Trophoblast cell (in vitro differentiated cells and primary cell): Measurements from ENCODE around the gene ITPK1.

Experiments used
- DNase-seq, 2 donors: peaks; one replicate each; pipeline ENCODE4 v3.0.0-alpha.2; 2016
- H2AFZ ChIP-seq: 2 replicates; pipeline ENCODE4 v1.6.1; 2013; ENCODE audit warnings: low read length, moderate library complexity, mild to moderate bottlenecking; ENCODE audit not compliant: insufficient read depth, poor library complexity
- H2AK5ac ChIP-seq: 2 replicates; pipeline ENCODE4 v1.6.1; 2013; ENCODE audit warnings: mild to moderate bottlenecking, low read length
- H2BK120ac ChIP-seq: 2 replicates; pipeline ENCODE4 v1.6.1; 2013; ENCODE audit warnings: low read length, mild to moderate bottlenecking, moderate library complexity; ENCODE audit not compliant: insufficient read depth, poor library complexity
- H2BK12ac ChIP-seq: 2 replicates; pipeline ENCODE4 v1.6.1; 2013; ENCODE audit warnings: mild to moderate bottlenecking, low read length, moderate library complexity
- H2BK5ac ChIP-seq: 2 replicates; pipeline ENCODE4 v1.6.1; 2013; ENCODE audit warnings: low read length, low read depth, moderate library complexity, mild to moderate bottlenecking; ENCODE audit not compliant: poor library complexity
- H3K14ac ChIP-seq: 2 replicates; pipeline ENCODE4 v1.6.1; 2013; ENCODE audit warnings: mild to moderate bottlenecking, low read length
- H3K18ac ChIP-seq: 2 replicates; pipeline ENCODE4 v1.6.1; 2013; ENCODE audit warnings: mild to moderate bottlenecking, low read length
- H3K23ac ChIP-seq: 2 replicates; pipeline ENCODE4 v1.6.1; 2013; ENCODE audit warnings: low read length
- H3K27ac ChIP-seq: 2 replicates; pipeline ENCODE4 v1.5.1; 2013; ENCODE audit warnings: low read depth, mild to moderate bottlenecking, inconsistent platforms, low read length, moderate library complexity
- H3K27me3 ChIP-seq: 2 replicates; pipeline ENCODE4 v1.6.1; 2013; ENCODE audit warnings: inconsistent platforms, mild to moderate bottlenecking, low read length, moderate library complexity; ENCODE audit not compliant: insufficient read depth
- H3K36me3 ChIP-seq, 2 experiments: 1 replicate in 1 of 2; 2 replicates in 1 of 2; pipeline ENCODE4 v1.6.1; 2013; ENCODE audit warnings: low read length in 2 of 2, mild to moderate bottlenecking in 2 of 2, moderate library complexity in 1 of 2; ENCODE audit not compliant: insufficient read depth in 2 of 2, control insufficient read depth in 1 of 2
- H3K4ac ChIP-seq: 2 replicates; pipeline ENCODE4 v1.6.1; 2013; ENCODE audit warnings: low read depth, mild to moderate bottlenecking, low read length, moderate library complexity
- H3K4me1 ChIP-seq, 2 experiments: 1 replicate in 1 of 2; 2 replicates in 1 of 2; pipeline ENCODE4 v1.6.1; 2013; ENCODE audit warnings: low read length in 2 of 2, mild to moderate bottlenecking in 2 of 2, moderate library complexity in 1 of 2; ENCODE audit not compliant: insufficient read depth in 2 of 2, control insufficient read depth in 1 of 2
- H3K4me2 ChIP-seq: 2 replicates; pipeline ENCODE4 v1.6.1; 2013; ENCODE audit warnings: inconsistent platforms, mild to moderate bottlenecking, low read length, moderate library complexity
- H3K4me3 ChIP-seq: 2 replicates; pipeline ENCODE4 v1.5.1; 2013; ENCODE audit warnings: mild to moderate bottlenecking, low read depth, low read length, inconsistent platforms
- H3K79me1 ChIP-seq: one replicate; pipeline ENCODE4 v1.6.1; 2013; ENCODE audit warnings: low read length
- H3K79me2 ChIP-seq: 2 replicates; pipeline ENCODE4 v1.6.1; 2013; ENCODE audit warnings: low read length, mild to moderate bottlenecking; ENCODE audit not compliant: control insufficient read depth, insufficient read depth, poor library complexity
- H3K9ac ChIP-seq: 2 replicates; pipeline ENCODE4 v1.6.1; 2013; ENCODE audit warnings: mild to moderate bottlenecking, low read length
- H3K9me3 ChIP-seq: 2 replicates; pipeline ENCODE4 v1.6.1; 2013; ENCODE audit warnings: low read depth, mild to moderate bottlenecking, control low read depth, inconsistent platforms, low read length; ENCODE audit not compliant: insufficient read depth
- H4K12ac ChIP-seq: 2 replicates; pipeline ENCODE4 v1.6.1; 2013; ENCODE audit warnings: low read depth, mild to moderate bottlenecking, low read length, moderate library complexity
- H4K8ac ChIP-seq: 2 replicates; pipeline ENCODE4 v1.6.1; 2013; ENCODE audit warnings: low read depth, mild to moderate bottlenecking, low read length, moderate library complexity
- H4K91ac ChIP-seq: one replicate; pipeline ENCODE4 v1.6.1; 2013; ENCODE audit warnings: low read depth, mild to moderate bottlenecking, low read length, moderate library complexity
- WGBS: extraction: QIAGEN DNeasy Blood & Tissue Kit; methylation state at CpG from one replicate; pipeline ENCODE4 v1.1.7; 2013; ENCODE audit warnings: missing lambda C conversion rate; ENCODE audit not compliant: insufficient read length, insufficient coverage; ENCODE audit errors: extremely low coverage; 5-methylcytosine and 5-hydroxymethylcytosine counted together

The ITPK1 gene

DNA sequence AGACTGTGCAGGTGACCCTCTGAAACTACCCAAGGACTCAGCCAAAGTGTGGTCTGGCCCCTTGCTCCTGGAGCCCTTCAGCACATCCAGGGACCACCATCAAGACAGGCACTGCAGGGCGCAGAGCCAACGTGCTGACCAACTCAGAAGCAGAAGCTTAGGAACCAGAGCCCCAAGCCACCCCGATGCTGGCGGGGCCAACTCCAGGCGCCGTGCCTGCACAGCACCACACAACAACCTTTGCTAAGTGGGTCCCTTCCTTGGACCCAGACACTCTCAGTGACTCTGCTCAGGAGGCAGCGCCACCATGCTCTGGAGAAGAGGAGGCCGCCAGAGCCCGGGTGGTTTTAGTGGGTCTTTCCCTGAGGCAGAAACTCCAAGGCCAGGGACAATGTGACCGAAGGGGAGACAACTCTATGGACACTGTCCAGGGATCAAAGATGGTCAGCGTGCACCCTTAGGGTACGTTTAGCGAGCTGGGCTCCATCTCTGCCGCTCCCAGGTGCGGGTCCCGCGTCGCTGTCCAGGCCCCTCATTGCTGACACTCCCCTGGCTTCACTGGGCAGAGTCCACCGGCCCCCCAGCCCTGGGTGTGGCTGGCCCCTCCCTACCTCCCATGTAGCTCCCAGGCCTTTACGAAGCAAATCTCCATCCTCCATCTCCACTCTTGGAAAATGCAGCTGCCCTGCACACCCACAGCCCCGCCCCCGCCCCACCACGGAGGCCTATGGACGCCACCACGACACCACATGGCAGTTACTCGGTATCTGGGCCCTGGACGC lies 176.6 kb downstream of the ITPK1 start:
- no peak overlapping the region for H2AFZ ChIP-seq
- H3K23ac ChIP-seq = no peak overlapping the region
- no peaks in the 10 kb centered on the region for H3K79me2 ChIP-seq
- H3K4me2 ChIP-seq = no peak overlapping the region
- no peak for DNase-seq
- H3K4me1 ChIP-seq = no peaks in the 10 kb centered on the region
- no peak overlapping the region for H3K4ac ChIP-seq
- H3K18ac ChIP-seq = no peak overlapping the region
- no peak overlapping the region for H3K27ac ChIP-seq
- H3K14ac ChIP-seq = no peak overlapping the region
- H2BK120ac ChIP-seq = no peak overlapping the region
- H3K79me1 ChIP-seq = no peaks in the 10 kb centered on the region
- H2AK5ac ChIP-seq = no peak overlapping the region
- no peaks in the 10 kb centered on the region for H3K9me3 ChIP-seq
- H2BK5ac ChIP-seq = no peak overlapping the region
- no peak overlapping the region for H2BK12ac ChIP-seq
- no CpG with 5 or more reads among the region's 27 CpGs for WGBS
- no peak overlapping the region for H4K12ac ChIP-seq
- H4K91ac ChIP-seq = no peak overlapping the region
- H3K4me3 ChIP-seq = no peak overlapping the region
- no peaks in the 10 kb centered on the region for H3K27me3 ChIP-seq
- no peak overlapping the region for H3K9ac ChIP-seq
- no peaks in the 10 kb centered on the region for H3K36me3 ChIP-seq
- H4K8ac ChIP-seq = no peak overlapping the region

DNA sequence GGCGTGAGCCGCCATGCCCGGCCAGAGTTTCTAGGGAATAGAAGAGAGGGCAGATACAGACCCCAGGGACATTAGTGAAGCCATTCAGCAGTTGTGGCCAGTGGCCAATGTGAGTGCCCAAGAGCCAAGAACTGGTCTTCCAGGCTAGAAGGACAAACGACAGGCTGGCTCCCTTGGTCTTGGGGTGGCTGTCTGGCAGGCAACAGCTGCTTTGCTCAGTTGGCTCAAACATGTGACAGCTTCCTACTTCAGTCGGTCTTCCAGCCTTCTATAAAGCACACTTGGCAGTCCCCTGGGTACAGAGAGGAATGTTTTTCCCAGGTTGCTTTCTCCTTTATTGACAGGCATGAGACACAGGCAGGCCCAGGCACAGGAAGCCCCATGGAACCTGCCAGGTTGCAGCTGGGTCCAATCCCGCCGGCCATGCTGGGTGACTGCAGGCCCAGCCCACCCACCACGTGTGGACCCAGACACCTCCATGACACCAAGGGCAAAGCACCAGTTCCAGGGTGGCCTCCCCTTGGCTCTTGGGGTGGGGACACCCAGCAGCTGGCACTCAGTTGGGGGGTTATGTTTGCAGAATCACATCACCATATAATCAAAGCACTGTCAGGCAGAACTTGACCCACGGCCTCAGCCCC lies 177.4 kb downstream of the ITPK1 start:
- Histone ChIP-seq H3K18ac (no peak overlapping the region), H3K4me1 (no peaks in the 10 kb centered on the region), H3K79me1 (no peaks in the 10 kb centered on the region), H4K8ac (no peak overlapping the region), H2AFZ (no peak overlapping the region), H3K4ac (no peak overlapping the region), H3K4me3 (no peak overlapping the region), H3K4me2 (no peak overlapping the region), H3K23ac (no peak overlapping the region), H3K27me3 (no peaks in the 10 kb centered on the region), H3K9ac (no peak overlapping the region), H3K27ac (no peak overlapping the region), H4K12ac (no peak overlapping the region), H4K91ac (no peak overlapping the region), H2BK120ac (no peak overlapping the region), H2AK5ac (no peak overlapping the region), H3K79me2 (no peaks in the 10 kb centered on the region), H3K36me3 (no peaks in the 10 kb centered on the region), H2BK5ac (no peak overlapping the region), H2BK12ac (no peak overlapping the region), H3K9me3 (no peaks in the 10 kb centered on the region), H3K14ac (no peak overlapping the region)
- no peak for DNase-seq
- WGBS = no CpG with 5 or more reads among the region's 9 CpGs

DNA sequence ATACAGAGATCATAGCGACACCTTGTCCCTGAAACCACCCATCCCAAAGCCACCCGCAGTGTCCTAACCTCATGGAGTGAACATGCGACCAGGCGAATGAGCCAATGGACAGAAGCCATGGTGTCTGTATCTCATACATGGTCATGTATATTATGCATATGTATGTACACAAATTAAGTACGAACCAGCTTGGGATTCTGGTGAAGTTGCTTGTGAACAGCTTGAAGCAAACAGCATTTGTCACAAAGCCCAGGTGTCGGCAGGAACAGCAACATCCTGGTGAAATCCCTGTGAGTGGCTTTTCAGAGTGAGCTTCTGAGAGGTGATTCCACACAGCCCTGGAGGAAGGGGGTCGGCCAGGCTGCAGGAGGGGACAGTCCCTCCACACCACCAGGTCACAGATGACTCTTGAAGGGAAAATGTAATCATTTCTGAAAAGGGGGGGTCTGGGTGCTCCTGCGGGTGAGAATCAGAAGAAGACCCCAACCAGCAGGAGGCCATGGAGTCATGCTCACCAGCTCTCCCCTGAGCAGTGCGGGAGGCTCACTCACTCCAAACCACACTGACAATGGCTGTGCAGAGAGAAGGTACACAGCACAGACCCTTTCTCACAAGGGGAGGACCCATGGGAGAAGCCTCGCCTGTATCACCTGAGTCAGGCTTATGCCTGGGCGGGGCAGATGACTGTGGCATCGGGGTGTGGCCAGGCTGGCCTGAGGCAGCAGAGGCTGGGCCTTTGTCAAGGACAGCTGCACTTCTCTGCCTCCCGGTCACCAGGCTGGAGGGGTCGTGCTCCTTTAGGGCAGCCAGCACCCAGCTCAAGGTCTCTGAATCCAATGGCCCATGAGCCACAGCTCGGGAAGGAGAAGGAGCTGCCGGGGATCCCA lies 178.4 kb downstream of the ITPK1 start:
- no CpG with 5 or more reads among the region's 16 CpGs for WGBS
- Histone ChIP-seq H3K79me2 (no peaks in the 10 kb centered on the region), H3K27me3 (no peaks in the 10 kb centered on the region), H4K8ac (no peak overlapping the region), H3K4ac (no peak overlapping the region), H3K79me1 (no peaks in the 10 kb centered on the region), H2BK12ac (no peak overlapping the region), H3K4me2 (no peak overlapping the region), H3K9me3 (no peaks in the 10 kb centered on the region), H3K27ac (no peak overlapping the region), H3K9ac (no peak overlapping the region), H3K4me1 (no peaks in the 10 kb centered on the region), H2BK120ac (no peak overlapping the region), H3K23ac (no peak overlapping the region), H4K91ac (no peak overlapping the region), H2AK5ac (no peak overlapping the region), H3K14ac (no peak overlapping the region), H4K12ac (no peak overlapping the region), H3K18ac (no peak overlapping the region), H3K4me3 (no peak overlapping the region), H3K36me3 (no peaks in the 10 kb centered on the region), H2AFZ (no peak overlapping the region), H2BK5ac (no peak overlapping the region)
- no peak for DNase-seq

DNA sequence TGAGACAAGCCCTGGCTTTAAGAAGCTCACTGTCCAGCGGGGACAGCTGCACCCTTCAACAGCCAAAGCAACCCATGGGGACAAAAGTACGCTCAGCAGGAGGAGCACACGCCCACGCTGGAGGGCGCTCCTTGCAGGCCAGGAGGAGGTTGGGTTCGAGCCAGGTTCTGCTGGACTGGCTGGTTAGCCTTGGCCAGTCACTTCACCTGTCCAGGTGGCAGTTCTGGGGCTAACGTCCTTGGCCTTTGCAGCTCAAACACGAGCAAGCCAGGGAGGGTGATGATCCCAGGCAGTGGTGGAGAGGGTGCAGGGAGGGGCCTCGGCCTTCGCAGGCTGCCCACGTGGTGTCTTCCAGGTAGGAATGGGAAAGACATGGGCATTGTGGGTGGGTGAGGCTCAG lies 179.6 kb downstream of the ITPK1 start:
- H2BK5ac ChIP-seq = no peak overlapping the region
- H3K9me3 ChIP-seq = no peaks in the 10 kb centered on the region
- no peak overlapping the region for H3K27ac ChIP-seq
- H4K91ac ChIP-seq = no peak overlapping the region
- H3K36me3 ChIP-seq = no peaks in the 10 kb centered on the region
- no peak overlapping the region for H3K18ac ChIP-seq
- H3K4me2 ChIP-seq = no peak overlapping the region
- no peaks in the 10 kb centered on the region for H3K79me2 ChIP-seq
- no peak overlapping the region for H3K4me3 ChIP-seq
- H2AK5ac ChIP-seq = no peak overlapping the region
- H3K14ac ChIP-seq = no peak overlapping the region
- no peak overlapping the region for H2AFZ ChIP-seq
- no peak overlapping the region for H2BK120ac ChIP-seq
- H3K27me3 ChIP-seq = no peaks in the 10 kb centered on the region
- H3K4ac ChIP-seq = no peak overlapping the region
- H3K4me1 ChIP-seq = no peaks in the 10 kb centered on the region
- H3K9ac ChIP-seq = no peak overlapping the region
- H3K23ac ChIP-seq = no peak overlapping the region
- H3K79me1 ChIP-seq = no peaks in the 10 kb centered on the region
- H4K8ac ChIP-seq = no peak overlapping the region
- H2BK12ac ChIP-seq = no peak overlapping the region
- DNase-seq = no peak
- H4K12ac ChIP-seq = no peak overlapping the region
- WGBS = no CpG with 5 or more reads among the region's 11 CpGs
